ENCODE data around the gene AP2B1.

GRCh38 chr17:35745246-35745645 is 158.1 kb downstream of the AP2B1 start:
- TF ChIP-seq CTCF (IDR thresholded peaks at IDR 0.05) (no peak), POLR2A (IDR thresholded peaks at IDR 0.05) (no peak), POLR2AphosphoS5 (IDR thresholded peaks at IDR 0.05) (no peak), EP300 (IDR thresholded peaks at IDR 0.05; ENCODE audit: low read depth) (no peak)

Measured in transverse colon (tissue), 4 donors.